ENCODE measurements around the gene SPPL2B.
"Not testable (repeated sequence)": the region's sequence is repeated elsewhere in the genome, so short reads cannot be mapped to it uniquely, and the experiment has no call there.

SPPL2B gene

GRCh38 chr19:2328401-2329148 lies at the start of gene SPPL2B, which contains the start of gene LSM7:
SPPL2B (plus strand) TSS chr19:2328684; CDS start chr19:2328710, 26 bp downstream.
LSM7 (minus strand) TSS chr19:2328586; CDS start chr19:2328566, 20 bp downstream.
- peak; percentile 90 for DNase-seq

DNA sequence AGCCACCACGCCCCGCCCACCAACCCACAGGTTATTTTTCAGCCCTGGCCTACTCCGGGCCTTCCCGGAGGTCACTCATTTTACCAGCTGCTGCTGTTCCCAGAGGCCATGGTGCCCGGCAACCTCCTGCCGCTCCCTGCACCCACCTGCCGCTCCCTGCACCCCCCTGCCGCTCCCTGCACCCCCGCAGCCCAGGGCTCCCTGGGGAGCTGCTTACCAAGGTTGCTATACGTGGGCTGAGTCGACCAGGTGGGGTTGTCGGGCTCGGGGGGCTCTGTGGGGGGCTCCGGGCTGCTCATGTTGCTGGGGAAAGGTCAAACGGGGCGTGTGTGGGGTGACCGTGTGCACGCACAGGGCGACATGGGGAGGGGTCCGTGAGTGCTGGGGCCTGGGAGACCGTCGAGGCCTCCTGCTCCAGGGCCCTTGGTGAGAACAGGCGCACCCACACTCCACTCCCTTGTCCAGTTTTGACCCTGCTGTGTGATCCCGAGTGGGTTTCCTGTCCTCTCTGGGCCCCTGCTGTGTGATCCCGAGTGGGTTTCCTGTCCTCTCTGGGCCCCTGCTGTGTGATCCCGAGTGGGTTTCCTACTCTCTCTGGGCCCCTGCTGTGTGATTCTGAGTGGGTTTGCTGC lies 47.7 kb upstream of the SPPL2B start:
- no peak for DNase-seq

DNA sequence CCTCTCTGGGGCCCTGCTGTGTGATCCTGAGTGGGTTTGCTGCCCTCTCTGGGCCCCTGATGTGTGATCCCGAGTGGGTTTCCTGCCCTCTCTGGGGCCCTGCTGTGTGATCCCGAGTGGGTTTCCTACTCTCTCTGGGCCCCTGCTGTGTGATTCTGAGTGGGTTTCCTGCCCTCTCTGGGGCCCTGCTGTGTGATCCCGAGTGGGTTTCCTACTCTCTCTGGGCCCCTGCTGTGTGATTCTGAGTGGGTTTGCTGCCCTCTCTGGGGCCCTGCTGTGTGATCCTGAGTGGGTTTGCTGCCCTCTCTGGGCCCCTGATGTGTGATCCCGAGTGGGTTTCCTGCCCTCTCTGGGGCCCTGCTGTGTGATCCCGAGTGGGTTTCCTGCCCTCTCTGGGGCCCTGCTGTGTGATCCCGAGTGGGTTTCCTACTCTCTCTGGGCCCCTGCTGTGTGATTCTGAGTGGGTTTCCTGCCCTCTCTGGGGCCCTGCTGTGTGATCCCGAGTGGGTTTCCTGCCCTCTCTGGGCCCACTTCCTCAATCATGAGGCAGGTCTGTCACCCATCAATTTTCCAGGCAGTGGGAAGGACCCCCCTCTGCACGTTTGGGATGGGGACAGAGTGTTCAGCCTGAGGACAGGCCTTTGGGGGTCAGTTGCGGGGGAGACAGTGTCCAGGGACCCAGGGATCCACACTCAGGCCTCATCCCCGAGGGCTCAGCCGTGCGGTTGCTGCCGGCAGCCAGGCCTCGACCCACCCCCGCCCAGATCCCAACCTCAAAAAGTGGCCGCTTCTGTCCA lies 47.0 kb upstream of the SPPL2B start:
- not testable (repeated sequence) for DNase-seq

- peak in 1 of 2 experiments; percentile 14 for DNase-seq
Observed at GRCh38 chr19:2282062-2282861, 46.2 kb upstream of the SPPL2B start, which contains the start of gene PEAK3. PEAK3 (minus strand) TSS chr19:2282175; CDS start chr19:2280931, 1,244 bp downstream.

GRCh38 chr19:2282862-2283237 lies 45.6 kb upstream of the SPPL2B start:
- DNase-seq = no peak

DNA sequence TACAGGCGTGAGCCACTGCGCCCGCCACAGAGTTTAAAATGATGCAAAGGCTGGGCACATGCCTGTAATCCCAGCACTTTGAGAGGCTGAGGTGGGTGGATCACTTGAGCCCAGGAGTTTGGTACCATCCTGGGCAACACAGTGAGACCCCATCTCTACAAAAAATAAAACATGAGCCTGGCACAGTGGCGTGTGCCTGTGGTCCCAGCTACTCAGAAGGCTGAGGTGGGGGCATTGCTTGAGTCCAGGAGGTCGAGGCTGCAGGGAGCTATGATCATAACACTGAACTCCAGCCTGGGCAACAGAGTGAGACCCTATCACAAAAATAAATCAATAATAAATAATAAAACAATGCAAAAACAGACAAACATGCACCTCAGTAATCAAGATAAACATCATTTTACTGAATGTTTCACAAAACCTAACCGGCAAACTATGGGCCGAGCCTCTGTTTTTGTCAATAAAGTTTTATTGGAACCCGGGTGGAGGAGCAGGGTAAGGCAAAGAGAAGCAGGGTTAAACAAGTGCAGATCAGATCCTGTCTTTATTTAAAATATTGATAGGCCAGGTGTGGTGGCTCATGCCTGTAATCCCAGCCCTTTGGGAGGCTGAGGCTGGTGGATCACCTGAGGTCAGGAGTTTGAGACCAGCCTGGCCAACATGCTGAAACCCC lies 44.5 kb upstream of the SPPL2B start:
- no peak for DNase-seq

- DNase-seq = no peak
Observed at GRCh38 chr19:2286402-2287140, 41.9 kb upstream of the SPPL2B start.

DNA sequence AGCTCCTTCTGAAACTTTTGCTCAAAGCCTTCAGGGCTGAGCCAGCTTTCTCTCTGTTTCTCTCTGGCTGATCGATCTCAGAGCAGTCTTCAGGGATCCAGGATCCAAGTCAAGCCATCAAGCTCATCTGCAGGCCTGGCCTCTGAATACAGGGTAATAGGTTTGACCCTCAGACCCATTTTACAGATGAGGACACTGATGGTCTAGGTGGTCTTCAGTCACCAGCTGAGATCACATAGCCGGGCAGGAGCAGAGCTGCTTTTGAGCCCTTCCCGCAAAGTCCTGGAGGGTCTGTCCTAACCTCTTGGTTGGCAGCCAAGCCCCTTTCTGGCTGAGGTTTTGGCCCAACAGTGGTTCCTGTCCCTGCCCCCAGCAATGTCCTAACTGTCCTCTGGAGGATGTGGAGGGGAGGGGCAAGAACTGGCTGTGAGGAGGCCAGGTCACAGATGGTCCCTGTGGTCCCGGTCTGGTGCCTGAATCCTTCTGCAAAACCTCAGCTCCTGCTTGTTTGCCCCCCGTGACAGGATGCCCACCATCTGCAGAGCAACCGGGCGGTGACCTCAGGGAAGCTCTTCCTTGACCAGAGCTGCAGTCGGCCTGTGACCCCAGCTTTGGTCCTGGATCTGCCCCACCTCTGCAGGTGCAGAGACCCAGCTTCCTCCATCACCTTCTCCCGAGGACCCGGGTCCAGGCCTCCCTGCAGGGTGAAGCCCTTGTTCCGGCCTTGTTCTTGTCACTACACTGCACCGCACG lies 40.7 kb upstream of the SPPL2B start:
- DNase-seq = no peak

GRCh38 chr19:2288338-2288817 lies 40.1 kb upstream of the SPPL2B start:
- no peak for DNase-seq

DNA sequence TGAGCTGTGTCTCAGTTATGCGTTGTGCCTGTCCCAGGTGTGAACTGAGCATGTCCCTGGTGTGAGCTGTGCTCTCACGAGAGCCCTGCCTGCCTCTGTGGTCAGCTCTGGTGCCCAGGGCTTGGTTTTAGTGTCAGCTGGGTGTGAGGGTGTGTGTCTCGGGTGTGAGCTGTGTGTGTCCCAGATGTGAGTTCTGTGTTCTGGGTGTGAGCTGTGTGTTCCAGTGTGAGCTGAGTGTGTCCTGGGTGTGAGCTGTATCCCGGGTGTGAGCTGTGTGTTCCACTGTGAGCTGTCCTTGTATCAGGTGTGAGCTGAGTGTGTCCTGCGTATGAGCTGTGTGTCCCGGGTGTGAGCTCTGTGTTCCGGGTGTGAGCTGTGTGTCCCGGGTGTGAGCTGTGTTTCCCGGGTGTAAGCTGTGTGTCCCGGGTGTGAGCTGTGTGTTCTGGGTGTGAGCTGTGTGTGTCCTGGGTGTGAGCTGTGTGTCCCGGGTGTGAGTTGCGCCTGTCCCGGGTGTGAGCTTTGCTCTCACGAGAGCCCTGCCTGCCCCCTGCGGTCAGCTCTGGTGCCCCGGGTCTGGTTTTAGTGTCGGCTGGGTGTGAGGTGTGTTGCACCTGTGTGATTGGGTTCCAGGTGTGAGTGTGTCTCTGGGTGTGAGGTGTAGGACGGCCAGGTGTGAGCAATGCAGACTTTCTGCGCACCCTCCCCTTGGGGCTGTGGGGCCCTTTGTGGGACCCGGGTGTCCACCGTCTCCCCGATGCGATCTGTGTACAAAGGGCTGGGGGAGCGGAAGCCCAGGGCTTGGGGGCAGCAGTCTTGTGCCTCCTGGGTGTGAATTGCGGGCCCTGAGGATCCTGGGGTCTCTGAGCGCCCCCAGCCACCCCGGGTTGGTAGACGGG lies 39.4 kb upstream of the SPPL2B start:
- no peak for DNase-seq

DNA sequence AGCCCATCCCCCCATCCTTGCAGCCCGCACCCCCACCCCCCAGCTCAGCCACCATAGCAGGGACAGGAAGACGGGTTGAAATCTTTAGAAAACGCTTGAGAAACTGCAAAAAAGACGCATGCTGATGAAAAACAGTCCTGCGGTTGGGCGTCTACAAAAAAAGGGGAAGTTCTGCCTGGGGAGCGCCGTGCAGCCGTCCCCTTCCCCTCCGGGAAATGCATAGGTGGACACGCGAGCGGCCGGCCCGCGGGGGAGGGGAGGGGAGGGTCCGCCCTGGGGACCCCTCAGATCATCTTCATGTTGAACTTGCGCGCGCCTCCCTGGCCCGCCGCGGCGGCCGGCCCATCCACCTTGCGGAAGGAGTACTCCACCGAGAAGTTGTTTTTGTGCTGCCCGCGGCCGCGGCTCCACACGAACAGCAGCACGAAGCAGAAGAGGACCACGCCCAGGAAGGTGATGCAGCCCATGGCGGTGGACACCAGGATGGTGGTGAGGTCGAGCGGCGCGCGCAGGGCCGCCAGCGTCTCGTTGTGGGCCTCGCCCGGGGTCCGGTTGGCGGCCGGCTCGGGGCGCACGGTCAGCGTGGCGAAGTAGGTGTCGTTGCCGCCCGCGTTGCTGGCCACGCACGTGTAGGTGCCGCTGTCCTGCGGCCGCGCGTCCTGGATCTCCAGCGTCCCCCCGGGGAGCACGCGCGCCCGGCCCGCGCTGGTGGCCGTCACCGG lies 38.6 kb upstream of the SPPL2B start:
- peak; percentile 29 to 32 for DNase-seq

DNA sequence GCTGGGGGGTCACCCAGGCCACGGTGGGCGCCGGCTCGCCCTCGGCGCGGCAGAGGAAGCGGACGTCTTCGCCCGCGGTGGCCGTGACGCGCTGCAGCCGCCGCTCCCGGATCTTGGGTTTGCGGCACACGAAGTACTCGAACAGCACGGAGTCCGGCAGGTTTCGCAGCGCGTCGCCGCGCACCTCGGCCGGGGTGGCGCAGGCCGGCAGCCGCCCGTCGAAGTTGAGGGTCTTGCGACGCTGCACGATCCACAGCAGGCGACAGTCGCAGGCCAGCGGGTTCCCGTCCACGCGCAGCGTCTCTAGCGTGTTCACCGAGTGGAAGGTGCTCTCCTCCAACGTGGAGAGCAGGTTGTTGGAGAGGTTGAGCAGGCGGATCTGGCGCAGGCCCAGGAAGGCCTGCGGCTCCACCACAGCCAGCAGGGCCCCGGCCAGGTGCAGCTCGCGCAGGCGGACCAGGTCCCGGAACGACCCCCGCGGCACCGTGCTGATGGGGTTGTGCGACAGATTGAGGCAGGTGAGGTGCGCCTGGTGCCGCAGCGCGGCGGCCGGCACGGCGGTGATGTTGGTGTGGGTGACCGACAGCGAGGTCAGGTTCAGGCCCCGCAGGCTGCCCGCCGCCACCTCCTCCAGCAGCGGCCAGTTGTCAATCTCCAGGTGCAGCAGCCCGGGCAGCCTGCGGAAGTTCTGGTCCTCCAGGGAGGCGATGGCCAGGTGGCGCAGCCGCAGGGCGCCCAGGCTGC lies 37.9 kb upstream of the SPPL2B start:
- DNase-seq = no peak

GRCh38 chr19:2291185-2291751 lies 37.2 kb upstream of the SPPL2B start:
- no peak for DNase-seq

- no peak for DNase-seq
Observed at GRCh38 chr19:2294687-2295335, 33.7 kb upstream of the SPPL2B start.

GRCh38 chr19:2296141-2296540 lies 32.3 kb upstream of the SPPL2B start:
- no peak for DNase-seq

DNA sequence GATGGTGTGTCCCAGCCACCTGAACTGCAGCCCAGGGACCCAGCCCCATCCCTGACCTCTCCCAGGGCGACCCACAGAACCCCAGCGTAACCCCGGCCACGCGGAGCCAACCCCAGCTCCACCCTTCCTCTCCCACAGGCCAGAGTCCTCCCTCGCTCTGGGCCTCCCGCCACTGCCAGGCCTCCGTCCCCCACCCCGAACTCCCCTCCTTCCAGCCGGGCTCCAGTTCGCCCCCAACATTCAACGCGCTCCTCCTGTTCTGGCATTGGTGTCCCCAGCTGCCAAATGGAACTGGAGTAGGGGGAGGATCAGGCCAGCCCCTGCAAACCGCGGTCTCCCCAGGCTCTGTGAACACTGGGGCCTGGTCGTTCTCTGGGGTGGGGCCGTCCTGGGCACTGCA lies 28.0 kb upstream of the SPPL2B start:
- DNase-seq = no peak

All from stimulated activated CD4-positive, alpha-beta T cell treated with anti-CD3 and anti-CD28 coated beads, Interleukin-4, amount 100 ng/mL, for 4 hours (primary cell).